Measurements from ENCODE around the gene PNN. TPM values are rescaled to one million over a fixed set of nuclear protein-coding genes. Genes with fewer than 3 reads are reported as not detected.

PNN gene
- 15.4 and 33.5 TPM in 2 replicates for total RNA-seq

DNA sequence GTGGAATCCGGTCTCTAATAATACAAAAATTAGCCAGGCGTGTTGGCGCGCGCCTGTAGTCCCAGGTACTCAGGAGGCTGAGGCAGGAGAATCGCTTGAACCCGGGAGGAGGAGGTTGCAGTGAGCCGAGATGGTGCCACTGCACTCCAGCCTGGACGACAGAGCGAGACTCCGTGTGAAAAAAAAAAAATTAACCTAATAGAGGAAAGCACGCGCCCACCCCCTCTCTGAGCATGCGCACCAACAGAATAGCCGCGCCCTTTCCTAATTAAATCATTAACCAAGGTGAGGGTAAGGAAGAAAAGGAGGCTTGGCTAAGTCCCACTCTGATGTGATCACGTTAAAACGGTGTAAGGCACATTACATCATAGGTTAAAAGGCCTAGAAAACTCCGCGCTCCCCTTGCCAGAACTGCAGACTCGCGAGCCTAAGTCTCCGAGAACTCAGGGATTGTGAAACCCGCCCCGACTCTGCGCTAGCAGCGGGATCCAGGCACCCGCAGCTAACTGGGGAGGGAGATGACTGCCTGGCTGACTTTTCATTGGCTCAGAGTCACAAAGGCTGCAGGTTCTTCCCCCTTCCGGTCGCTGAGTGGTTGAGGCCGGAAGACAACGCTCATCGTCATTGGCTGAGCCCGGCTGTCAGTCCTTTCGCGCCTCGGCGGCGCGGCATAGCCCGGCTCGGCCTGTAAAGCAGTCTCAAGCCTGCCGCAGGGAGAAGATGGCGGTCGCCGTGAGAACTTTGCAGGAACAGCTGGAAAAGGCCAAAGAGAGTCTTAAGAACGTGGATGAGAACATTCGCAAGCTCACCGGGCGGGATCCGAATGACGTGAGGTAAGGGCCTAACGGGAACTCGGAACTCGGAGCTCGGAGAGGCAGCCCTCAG lies at the start of gene PNN:
PNN (plus strand) TSS at position 695 of the 885 bp plus-strand sequence; CDS start at position 721, 26 bp downstream.

Other genes starting within 250 kb of the PNN start
- gene SEC23A, start 72.0 kb upstream of the PNN start, total RNA-seq, result 123 and 176 TPM in 2 replicates
- gene GEMIN2, start 60.9 kb upstream of the PNN start, total RNA-seq, result 40.3 and 57.4 TPM in 2 replicates
- gene TRAPPC6B, start 4.9 kb upstream of the PNN start, total RNA-seq, result 36.9 and 41.4 TPM in 2 replicates
- 81.7 and 91.8 TPM in 2 replicates for gene MIA2, start 58.7 kb downstream of the PNN start, total RNA-seq